Calu3 (cell line): ENCODE results near the gene NEK6. TPM values are rescaled to one million over a fixed set of nuclear protein-coding genes. Genes with fewer than 3 reads are reported as not detected.

Experiments
- BruUV-seq: library from RNA; stranded (reverse); fragments of 400-500 nt; replicated peaks from 2 replicates; lab custom pipeline; 2021; lab: Mats Ljungman, UMichigan
- CTCF ChIA-PET: fragments of 300-600 bp; sonication (Branson Sonifier 250); formaldehyde crosslinking; loops from one replicate; lab custom pipeline; 2022; ENCODE audit warnings: antibody characterized with exemption; lab: Charles Lee
- DNase-seq: peaks from one replicate; pipeline ENCODE4 v3.0.0; 2022
- H3K27ac Mint-ChIP-seq: one replicate; pipeline ENCODE4 v1.8.0; 2022; ENCODE audit warnings: mixed read lengths; ENCODE audit not compliant: unreplicated experiment
- H3K27me3 Mint-ChIP-seq: one replicate; pipeline ENCODE4 v1.8.0; 2022; ENCODE audit warnings: mixed read lengths; ENCODE audit not compliant: unreplicated experiment
- H3K36me3 Mint-ChIP-seq: one replicate; pipeline ENCODE4 v1.8.0; 2022; ENCODE audit warnings: mild to moderate bottlenecking, moderate library complexity, mixed read lengths; ENCODE audit not compliant: insufficient read depth, unreplicated experiment
- H3K4me1 Mint-ChIP-seq: one replicate; pipeline ENCODE4 v1.8.0; 2022; ENCODE audit warnings: mild to moderate bottlenecking, low read depth, mixed read lengths; ENCODE audit not compliant: unreplicated experiment
- H3K4me3 Mint-ChIP-seq: one replicate; pipeline ENCODE4 v1.8.0; 2022; ENCODE audit warnings: mild to moderate bottlenecking, low read depth, moderate library complexity, mixed read lengths; ENCODE audit not compliant: unreplicated experiment
- H3K9me3 Mint-ChIP-seq: one replicate; pipeline ENCODE4 v1.8.0; 2022; ENCODE audit warnings: low read depth, mixed read lengths; ENCODE audit not compliant: unreplicated experiment
- intact Hi-C: fragments of 100-400 bp; cut with micrococcal nuclease; formaldehyde crosslinking; loops from one replicate; pipeline ENCODE4 v1.10.0; 2022; ENCODE audit not compliant: unreplicated experiment
- total RNA-seq: library from RNA; stranded (reverse); gene quantifications from 2 replicates; pipeline ENCODE4 v1.2.3, GENCODE V29; 2022
- TF ChIP-seq, protein P1 (sequence below): fragments of 200-600 bp; IDR thresholded peaks from one replicate; pipeline ENCODE4 v1.8.0; 2022; ENCODE audit warnings: antibody characterized with exemption; ENCODE audit not compliant: unreplicated experiment

The NEK6 gene
- total RNA-seq, 1 experiment from 2014 or later = 43.0 TPM

DNA sequence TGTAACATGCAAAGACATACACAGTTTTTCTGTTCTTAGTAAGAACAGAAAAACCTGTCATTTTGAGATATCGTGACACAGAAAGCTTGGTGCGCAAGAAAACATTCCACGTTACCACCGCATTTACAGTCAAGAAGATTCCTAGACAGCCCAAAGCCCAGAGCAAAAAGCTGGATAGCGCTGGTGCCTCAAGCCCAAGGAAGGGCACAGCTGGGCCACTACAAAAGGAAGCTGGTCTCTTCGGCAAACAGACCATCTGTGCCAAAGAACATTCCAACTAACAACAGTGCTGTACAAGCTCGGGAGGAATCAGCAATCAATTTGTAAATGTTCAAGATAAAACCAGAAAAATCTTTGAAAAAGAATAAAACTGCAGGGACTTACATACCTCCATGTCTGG, 126.5 kb downstream of the NEK6 start:
- DNase-seq = no peak
- BruUV-seq = no TSS peak
- no peak overlapping the region for H3K27ac Mint-ChIP-seq
- H3K36me3 Mint-ChIP-seq = peaks cover 27% of the 10 kb centered on the region
- no peak overlapping the region for H3K4me3 Mint-ChIP-seq
- intact Hi-C loops = no loop called here
- H3K9me3 Mint-ChIP-seq = no peaks in the 10 kb centered on the region
- peaks cover 30% of the 10 kb centered on the region for H3K4me1 Mint-ChIP-seq
- TF ChIP-seq, protein P1, sequence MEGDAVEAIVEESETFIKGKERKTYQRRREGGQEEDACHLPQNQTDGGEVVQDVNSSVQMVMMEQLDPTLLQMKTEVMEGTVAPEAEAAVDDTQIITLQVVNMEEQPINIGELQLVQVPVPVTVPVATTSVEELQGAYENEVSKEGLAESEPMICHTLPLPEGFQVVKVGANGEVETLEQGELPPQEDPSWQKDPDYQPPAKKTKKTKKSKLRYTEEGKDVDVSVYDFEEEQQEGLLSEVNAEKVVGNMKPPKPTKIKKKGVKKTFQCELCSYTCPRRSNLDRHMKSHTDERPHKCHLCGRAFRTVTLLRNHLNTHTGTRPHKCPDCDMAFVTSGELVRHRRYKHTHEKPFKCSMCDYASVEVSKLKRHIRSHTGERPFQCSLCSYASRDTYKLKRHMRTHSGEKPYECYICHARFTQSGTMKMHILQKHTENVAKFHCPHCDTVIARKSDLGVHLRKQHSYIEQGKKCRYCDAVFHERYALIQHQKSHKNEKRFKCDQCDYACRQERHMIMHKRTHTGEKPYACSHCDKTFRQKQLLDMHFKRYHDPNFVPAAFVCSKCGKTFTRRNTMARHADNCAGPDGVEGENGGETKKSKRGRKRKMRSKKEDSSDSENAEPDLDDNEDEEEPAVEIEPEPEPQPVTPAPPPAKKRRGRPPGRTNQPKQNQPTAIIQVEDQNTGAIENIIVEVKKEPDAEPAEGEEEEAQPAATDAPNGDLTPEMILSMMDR = no peak
- CTCF ChIA-PET = no interaction called here
- no peaks in the 10 kb centered on the region for H3K27me3 Mint-ChIP-seq

DNA sequence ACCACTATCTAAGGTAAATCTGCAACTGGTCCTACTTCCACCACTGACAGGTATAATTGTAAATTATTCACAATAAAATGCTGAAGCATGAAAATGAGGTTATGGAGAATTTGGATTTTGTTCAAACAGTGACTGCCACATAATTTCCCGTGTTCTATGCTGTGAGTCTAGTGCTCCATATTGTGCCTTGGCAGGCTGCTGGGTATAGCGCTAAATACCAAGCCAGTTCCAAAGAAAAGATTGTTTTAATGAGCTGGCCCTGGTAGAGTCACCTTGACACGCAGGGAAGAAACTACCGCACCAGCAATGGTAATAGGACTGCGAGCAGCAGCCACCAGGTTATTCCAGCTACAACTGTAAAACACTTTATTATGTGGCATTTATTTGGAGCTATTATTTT, 127.1 kb downstream of the NEK6 start:
- Mint-ChIP-seq H3K4me3 (no peak overlapping the region), H3K27me3 (no peaks in the 10 kb centered on the region), H3K27ac (no peak overlapping the region), H3K9me3 (no peaks in the 10 kb centered on the region), H3K36me3 (peaks cover 24% of the 10 kb centered on the region), H3K4me1 (peaks cover 30% of the 10 kb centered on the region)
- no TSS peak for BruUV-seq
- CTCF ChIA-PET = no interaction called here
- TF ChIP-seq, protein P1 = no peak
- DNase-seq = no peak
- intact Hi-C loops = no loop called here

DNA sequence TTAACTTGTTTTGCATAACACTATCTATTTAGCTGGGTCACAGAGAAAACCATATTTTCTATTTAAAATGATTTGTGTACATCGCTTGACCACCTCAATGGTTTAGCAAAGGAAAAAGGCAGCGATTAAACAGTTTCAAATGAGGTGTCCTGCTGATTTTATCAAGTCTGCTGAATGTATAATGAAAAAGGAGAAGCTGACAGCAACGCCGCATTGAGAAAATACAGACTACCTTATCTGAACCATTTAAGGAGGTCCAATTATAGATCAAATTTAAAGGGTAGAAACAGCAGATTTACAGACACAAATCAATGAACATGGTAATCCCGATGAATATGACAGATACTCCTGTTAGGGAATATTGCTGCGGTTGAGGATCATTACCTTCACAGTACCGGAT, 127.9 kb downstream of the NEK6 start:
- CTCF ChIA-PET = interaction anchor here (1.2 kb wide), 1 partner anchor 11 kb away, joined by 3 read pairs; no protein-coding TSS in a partner anchor
- intact Hi-C loops = no loop called here
- no TSS peak for BruUV-seq
- Mint-ChIP-seq H3K27ac (no peak overlapping the region), H3K9me3 (no peaks in the 10 kb centered on the region), H3K27me3 (no peaks in the 10 kb centered on the region), H3K36me3 (peaks cover 17% of the 10 kb centered on the region), H3K4me3 (no peak overlapping the region), H3K4me1 (peaks cover 31% of the 10 kb centered on the region)
- no peak for DNase-seq
- TF ChIP-seq, protein P1 = no peak

DNA sequence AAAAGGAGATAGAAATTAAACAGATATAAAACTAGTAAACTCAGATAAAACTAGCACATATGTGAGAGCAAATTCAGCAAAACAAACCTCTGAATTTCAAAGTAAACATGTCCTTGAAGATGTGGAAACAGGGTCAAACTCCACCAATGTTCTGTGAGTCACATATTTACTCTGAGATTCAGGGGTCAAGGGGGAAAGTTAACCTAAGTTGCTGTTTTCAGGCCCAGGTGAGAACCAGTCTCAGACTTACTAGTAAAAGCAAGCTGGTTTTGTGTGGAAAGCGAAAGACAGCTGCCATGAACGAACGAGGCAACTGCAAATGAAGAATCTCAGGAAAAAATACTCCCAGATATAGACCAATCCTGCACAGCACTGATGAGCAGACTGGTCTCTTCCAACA, 128.5 kb downstream of the NEK6 start:
- Mint-ChIP-seq H3K9me3 (no peaks in the 10 kb centered on the region), H3K4me3 (no peak overlapping the region), H3K27me3 (no peaks in the 10 kb centered on the region), H3K36me3 (peaks cover 17% of the 10 kb centered on the region), H3K4me1 (peaks cover 37% of the 10 kb centered on the region), H3K27ac (no peak overlapping the region)
- CTCF ChIA-PET = interaction anchor here (1.2 kb wide), 1 partner anchor 12 kb away, joined by 3 read pairs; no protein-coding TSS in a partner anchor
- BruUV-seq = no TSS peak
- intact Hi-C loops = no loop called here
- TF ChIP-seq, protein P1 = no peak
- no peak for DNase-seq
